Measurements from ENCODE around the gene FBRS.

Gene FBRS

GRCh38 chr16:30645727-30646126, 12.5 kb upstream of the FBRS start:
- DNase-seq: no peak

- no peak for DNase-seq
These were observed 11.0 kb upstream of the FBRS start for GRCh38 chr16:30647274-30647571.

GRCh38 chr16:30649725-30650368, 8.4 kb upstream of the FBRS start:
- peak; percentile 57 for DNase-seq

- DNase-seq: peak; percentile 100
These were observed 7.7 kb upstream of the FBRS start, which contains the start of gene PRR14 for GRCh38 chr16:30650369-30651123. TSS of gene PRR14 (plus strand) at chr16:30650960. CDS start at chr16:30651646, 686 bp downstream.

DNA sequence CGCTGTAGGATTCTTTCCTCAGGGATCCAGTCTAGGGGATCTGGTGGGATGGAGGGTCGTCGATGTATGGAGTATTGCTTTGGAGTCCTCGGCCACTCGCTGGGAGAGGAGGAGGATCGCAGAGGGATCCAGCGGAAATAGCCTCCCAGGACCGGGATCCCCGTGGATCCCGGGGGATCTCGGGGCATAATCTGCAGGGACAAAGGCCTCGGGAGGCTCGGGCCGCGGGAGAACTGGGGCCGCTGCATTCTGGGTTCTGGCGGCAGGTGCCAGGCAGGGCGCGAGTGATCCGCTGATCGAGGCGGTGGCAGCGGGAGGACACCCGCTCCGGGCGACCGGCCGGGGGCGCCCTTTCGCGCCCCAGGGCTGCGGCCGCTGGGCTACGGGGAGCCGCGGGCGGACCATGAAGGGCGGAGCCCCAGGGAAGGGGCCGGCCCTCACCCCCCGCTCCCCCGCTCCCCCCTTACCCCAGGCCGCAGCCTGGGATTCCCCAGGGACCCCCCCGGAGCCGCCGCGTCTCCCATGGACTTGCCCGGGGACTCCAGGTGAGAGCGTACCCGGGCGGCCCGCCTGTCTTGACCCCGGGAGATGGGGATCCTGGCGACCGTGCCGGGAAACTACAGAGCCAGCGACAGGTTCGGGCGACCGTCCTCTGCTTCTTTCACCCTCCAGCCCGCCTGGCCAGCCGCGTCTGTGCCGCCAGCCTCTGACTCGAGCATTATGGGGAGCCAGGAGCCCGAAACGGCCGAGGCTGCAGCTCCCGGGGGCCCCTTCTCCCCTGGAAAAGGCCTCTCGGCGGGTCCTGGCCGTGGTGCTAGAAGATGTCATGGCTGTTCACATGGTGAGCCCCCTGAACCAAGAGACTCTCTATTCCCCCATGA, 6.9 kb upstream of the FBRS start:
- peak; percentile 86 for DNase-seq

DNA sequence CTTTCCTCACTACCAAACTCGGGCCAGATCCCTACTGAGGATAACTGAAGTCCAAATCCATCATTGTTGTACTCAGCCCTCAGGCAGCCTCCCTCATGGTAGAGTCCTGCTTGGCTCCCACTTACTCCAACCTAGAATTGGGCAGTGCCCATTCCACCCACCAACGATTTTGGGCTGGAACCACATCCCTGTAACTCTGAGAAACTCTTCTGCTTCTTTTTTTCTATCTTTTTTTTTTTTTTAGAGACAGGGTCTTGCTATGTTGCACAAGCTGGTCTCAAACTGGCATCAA, 6.3 kb upstream of the FBRS start:
- no peak for DNase-seq

GRCh38 chr16:30652718-30653117, 5.5 kb upstream of the FBRS start:
- no peak for DNase-seq

GRCh38 chr16:30654856-30655255, 3.4 kb upstream of the FBRS start:
- DNase-seq: no peak

- DNase-seq: no peak
These were observed 2.4 kb upstream of the FBRS start for GRCh38 chr16:30655815-30656347.

DNA sequence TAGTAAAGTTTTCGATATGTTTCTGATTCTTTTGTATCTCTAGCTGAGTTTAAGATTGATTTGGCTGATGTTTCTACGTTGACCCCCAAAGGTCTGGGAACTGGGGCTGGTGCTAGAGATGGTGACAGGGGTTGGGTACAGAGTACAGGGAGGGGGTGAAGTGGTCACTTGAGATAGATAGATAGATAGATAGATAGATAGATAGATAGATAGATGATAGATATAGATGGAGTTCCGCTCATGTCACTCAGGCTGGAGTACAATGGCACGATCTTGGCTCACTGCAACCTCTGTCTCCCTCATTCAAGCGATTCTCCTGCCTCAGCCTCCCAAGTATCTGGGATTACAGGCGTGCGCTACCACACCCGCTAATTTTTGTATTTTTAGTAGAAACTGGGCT, 1.8 kb upstream of the FBRS start:
- no peak for DNase-seq

DNA sequence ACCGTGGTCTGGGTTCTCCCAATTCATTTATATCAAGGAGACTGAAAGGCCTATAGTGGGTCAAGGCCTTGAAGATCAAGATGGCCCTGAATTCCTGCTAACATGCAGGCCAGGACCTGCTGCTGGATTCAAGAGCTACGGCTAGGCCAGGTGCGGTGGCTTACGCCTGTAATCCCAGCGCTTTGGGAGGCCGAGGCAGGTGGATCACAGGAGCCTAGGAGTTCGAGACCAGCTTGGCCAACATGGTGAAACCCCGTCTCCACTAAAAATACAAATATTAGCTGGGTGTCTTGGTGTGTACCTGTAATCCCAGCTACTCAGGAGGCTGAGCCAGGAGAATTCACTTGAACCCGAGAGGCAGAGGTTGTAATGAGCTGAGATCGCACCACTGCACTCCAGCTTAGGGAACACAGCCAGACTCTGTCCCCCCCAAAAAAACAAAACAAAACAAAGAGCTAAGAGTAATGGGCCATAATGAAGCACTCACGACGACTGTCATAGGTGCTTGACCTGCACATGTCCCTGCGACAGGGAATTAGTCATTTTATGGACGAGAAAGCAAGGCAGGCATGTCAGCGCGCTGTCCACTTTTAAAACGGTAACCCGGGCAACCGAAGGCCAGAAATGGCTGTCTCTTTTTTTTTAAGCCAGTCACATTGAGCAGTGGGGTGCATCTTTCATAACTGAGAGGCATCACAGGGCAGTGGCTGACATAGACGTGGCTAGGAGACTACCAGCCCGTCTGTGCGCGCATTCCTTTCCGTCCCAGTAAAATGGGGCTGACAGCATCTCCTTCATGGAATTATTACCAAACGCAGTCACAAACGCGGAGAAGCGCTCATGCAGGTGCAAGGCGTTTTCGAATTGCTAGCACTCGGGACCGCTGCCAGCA, 1.0 kb upstream of the FBRS start:
- no peak for DNase-seq

DNA sequence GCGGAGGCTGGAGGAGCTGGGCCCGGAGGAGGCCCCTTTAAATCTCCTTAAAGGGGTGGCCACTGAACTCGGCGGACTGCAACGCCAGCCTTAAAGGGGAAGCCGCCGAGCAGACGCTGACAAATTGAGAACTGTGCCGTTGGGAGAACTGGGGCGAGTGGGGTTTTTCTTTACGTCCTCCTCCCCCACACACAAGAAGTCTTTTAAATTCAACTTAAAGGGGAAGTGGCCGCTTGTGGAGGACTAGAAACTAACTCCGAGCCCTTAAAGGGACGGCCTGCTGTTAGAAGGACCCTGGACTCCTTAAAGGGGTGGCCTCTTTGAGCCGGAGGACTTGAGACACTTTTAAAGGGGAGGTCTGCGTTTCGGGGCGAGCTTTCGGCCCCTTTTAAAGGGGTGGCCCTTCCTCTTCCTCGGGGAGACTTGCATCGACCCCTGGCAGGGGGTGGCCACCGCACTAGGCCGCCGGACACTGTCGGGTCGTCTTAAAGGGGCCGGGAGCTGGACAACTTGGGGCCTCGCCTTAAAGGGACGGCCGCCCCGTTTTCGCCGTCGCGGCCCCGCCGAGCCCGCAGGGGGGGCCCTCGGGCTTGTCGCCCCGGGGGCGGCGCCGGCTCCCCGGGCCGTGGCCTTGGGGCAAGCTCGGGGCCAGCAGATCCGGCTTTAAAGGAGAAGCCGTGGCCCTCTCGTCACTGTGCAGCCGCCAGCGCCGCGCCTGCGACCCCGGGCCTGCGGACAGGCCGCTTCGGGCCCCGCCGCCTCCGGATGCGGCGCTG, 688 bp downstream of the FBRS start:
- DNase-seq: peak; percentile 97

- peak; percentile 80 for DNase-seq
These were observed 1.5 kb downstream of the FBRS start for GRCh38 chr16:30659507-30660423.

- DNase-seq: peak; percentile 87
These were observed 2.4 kb downstream of the FBRS start for GRCh38 chr16:30660424-30661261.

DNA sequence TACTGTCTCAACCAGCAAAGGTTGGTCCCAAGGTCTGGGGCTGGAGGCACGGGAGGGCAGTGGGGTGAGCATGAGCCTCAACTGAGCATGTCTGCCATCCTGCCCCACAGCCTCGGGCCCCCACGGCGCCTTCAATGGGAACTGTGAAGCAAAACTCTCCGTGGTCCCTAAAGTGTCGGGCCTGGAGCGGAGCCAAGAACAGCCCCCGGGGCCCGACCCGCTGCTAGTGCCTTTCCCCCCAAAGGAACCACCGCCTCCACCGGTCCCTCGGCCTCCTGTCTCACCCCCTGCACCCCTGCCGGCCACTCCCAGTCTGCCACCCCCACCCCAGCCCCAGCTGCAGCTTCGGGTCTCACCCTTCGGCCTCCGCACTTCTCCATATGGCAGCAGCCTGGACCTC, 4.2 kb downstream of the FBRS start:
- no peak for DNase-seq

DNA sequence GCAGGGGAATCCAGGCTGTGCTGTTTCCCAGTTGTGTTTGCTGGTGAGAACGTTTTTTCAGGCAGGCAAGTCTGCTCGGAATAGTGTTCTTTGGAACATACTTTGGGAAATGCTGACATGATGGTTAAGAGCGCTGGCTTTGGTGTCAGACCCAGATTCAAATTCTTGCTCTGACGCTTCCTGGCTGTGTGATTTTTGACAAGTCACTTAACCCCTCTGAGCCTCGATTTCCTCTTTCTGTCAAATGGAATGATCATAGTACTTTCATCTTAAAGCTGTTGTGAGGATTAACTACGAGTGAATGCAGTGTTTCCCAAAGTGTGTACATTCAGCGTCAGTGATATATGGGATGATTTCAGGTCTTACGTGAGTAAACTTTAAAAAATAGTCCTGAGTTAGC, 4.8 kb downstream of the FBRS start:
- DNase-seq: no peak

GRCh38 chr16:30663820-30664219, 5.6 kb downstream of the FBRS start:
- no peak for DNase-seq

DNA sequence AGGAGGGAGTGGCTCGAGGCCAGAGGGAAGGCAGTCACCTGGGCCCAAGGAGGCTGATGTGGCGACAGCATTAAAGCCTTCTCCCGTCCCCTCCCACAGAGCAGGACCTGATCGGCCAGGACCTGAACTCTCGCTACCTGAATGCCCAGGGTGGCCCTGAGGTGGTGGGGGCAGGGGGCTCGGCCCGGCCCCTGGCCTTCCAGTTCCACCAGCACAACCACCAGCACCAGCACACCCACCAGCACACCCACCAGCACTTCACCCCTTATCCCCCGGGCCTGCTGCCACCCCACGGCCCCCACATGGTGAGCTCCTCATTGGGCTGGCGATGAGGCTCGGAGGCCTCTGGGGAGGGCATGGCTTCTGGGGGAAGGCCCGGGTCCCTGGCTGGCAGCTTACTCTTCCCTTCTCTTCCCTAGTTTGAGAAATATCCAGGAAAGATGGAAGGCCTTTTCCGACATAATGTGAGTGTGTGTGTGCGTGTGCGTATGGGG, 6.4 kb downstream of the FBRS start:
- no peak for DNase-seq

DNA sequence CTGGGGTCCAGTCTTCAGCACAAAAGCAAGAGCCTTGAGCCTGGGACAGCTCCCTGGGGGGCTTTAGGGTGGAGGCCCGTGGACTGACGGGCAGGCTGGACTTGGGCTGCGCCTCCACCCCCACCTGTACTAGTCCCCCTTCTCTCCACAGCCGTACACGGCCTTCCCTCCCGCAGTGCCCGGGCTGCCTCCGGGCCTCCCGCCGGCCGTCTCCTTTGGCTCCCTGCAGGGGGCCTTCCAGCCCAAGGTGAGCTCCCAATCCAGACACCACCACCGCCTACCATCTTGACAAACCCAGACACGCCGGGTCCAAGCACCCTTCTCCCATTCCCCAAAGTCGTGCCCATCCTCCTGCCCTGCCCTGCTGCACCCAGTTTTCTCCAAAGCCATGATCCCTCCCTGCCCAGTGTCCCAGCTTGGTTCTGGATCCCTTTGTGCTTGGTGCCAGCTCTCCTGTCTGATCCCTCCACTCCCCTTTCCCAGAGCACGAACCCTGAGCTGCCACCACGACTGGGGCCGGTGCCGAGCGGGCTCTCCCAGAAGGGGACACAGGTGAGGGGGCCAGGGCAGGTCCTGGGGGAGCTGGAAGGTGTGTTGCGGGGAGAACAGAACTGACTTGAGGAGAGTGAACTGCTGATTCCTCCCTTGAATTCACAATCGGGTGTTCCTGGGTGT, 7.1 kb downstream of the FBRS start:
- DNase-seq: no peak

All from CD4-positive, alpha-beta T cell treated with Interleukin-10 for 1 hour (primary cell).